OCI-LY7 (cell line): Measurements from ENCODE around the gene CAT. TPM values are rescaled to one million over a fixed set of nuclear protein-coding genes. Genes with fewer than 3 reads are reported as not detected.

Experiments
- BruUV-seq: library from RNA; stranded (reverse); fragments of 400-500 nt; replicated peaks from 2 replicates; lab custom pipeline; 2021; lab: Mats Ljungman, UMichigan
- CTCF ChIA-PET: fragments of 300-600 bp; sonication (Branson Sonifier 250); formaldehyde crosslinking; loops from one replicate; lab custom pipeline; 2022; ENCODE audit warnings: antibody characterized with exemption; ENCODE audit not compliant: unreplicated experiment; lab: Charles Lee
- POLR2A ChIA-PET: fragments of 300-600 bp; sonication (Branson Sonifier 250); formaldehyde crosslinking; loops from one replicate; lab custom pipeline; 2022; ENCODE audit warnings: antibody characterized with exemption; lab: Charles Lee
- DNase-seq: peaks from one replicate; pipeline ENCODE4 v3.0.0-alpha.2; 2015; ENCODE audit warnings: low spot score
- H2AFZ ChIP-seq: fragments of 200-600 bp; sonication (generic), shearing (Covaris generic); 2 replicates; pipeline ENCODE4 v1.6.1; 2014; ENCODE audit warnings: mild to moderate bottlenecking, antibody characterized with exemption, low read length, moderate library complexity
- H3K27ac ChIP-seq: fragments of 200-600 bp; sonication (generic); 2 replicates; pipeline ENCODE4 v1.5.1; 2014; ENCODE audit warnings: mixed run types, low read depth, mild to moderate bottlenecking, moderate library complexity, low read length, inconsistent platforms; ENCODE audit not compliant: poor library complexity, severe bottlenecking
- H3K36me3 ChIP-seq: fragments of 200-600 bp; sonication (generic); 2 replicates; pipeline ENCODE4 v1.6.1; 2014; ENCODE audit warnings: mild to moderate bottlenecking, antibody characterized with exemption, low read length, moderate library complexity, mixed read lengths; ENCODE audit not compliant: insufficient read depth
- H3K4me1 ChIP-seq: fragments of 200-600 bp; sonication (generic); 2 replicates; pipeline ENCODE4 v1.5.1; 2014; ENCODE audit warnings: mild to moderate bottlenecking, low read length; ENCODE audit not compliant: insufficient read depth, poor library complexity, severe bottlenecking
- H3K4me2 ChIP-seq: fragments of 200-600 bp; sonication (generic); 2 replicates; pipeline ENCODE4 v1.6.1; 2014; ENCODE audit warnings: mild to moderate bottlenecking, low read length
- H3K4me3 ChIP-seq: fragments of 200-600 bp; sonication (generic); 2 replicates; pipeline ENCODE4 v1.5.1; 2014; ENCODE audit warnings: mild to moderate bottlenecking, low read depth, low read length; ENCODE audit not compliant: poor library complexity, severe bottlenecking
- H3K79me2 ChIP-seq: fragments of 200-600 bp; sonication (generic); 2 replicates; pipeline ENCODE4 v1.6.1; 2016; ENCODE audit warnings: low read depth, mild to moderate bottlenecking, low read length, moderate library complexity, mixed read lengths; ENCODE audit not compliant: insufficient read depth
- H3K9me2 ChIP-seq: fragments of 200-600 bp; sonication (generic); 2 replicates; pipeline ENCODE4 v1.6.1; 2016; ENCODE audit warnings: mild to moderate bottlenecking, low read length, mixed read lengths; ENCODE audit not compliant: insufficient read depth
- H3K9me3 ChIP-seq: fragments of 200-600 bp; sonication (generic); 2 replicates; pipeline ENCODE4 v1.6.1; 2014; ENCODE audit warnings: mild to moderate bottlenecking, mixed run types, low read length, mixed read lengths
- H4K20me1 ChIP-seq: fragments of 200-600 bp; sonication (generic); 2 replicates; pipeline ENCODE4 v1.6.1; 2014; ENCODE audit warnings: mild to moderate bottlenecking, antibody characterized with exemption, low read length, moderate library complexity, mixed read lengths; ENCODE audit not compliant: insufficient read depth
- EZH2phosphoT487 ChIP-seq: fragments of 200-600 bp; sonication (generic); IDR thresholded peaks from 2 replicates; pipeline ENCODE4 v1.6.1; 2018; ENCODE audit warnings: low read depth, borderline replicate concordance, mild to moderate bottlenecking, mixed run types, antibody characterized with exemption, low read length, moderate library complexity, mixed read lengths
- intact Hi-C: fragments of 100-400 bp; cut with micrococcal nuclease; formaldehyde crosslinking; loops from one replicate; pipeline ENCODE4 v1.10.0; 2022; ENCODE audit not compliant: unreplicated experiment
- total RNA-seq, 2 experiments: library from RNA; depleted of rRNA in 1 of 2; stranded (reverse); fragments of >200 nt in 1 of 2; shearing (Covaris generic) in 1 of 2; gene quantifications; 2 replicates each; pipeline ENCODE4 v1.2.3, GENCODE V29; 2014 to 2022
- TF ChIP-seq, protein P1 (sequence below): fragments of 200-600 bp; sonication (generic); conservative IDR thresholded peaks from 2 replicates; pipeline ENCODE4 v1.5.1; 2014; ENCODE audit warnings: mild to moderate bottlenecking, antibody characterized with exemption, low read length, moderate library complexity, mixed read lengths

CAT gene
- total RNA-seq, 2 experiments from 2014 or later: 46.6 to 47.8 TPM

GRCh38 chr11:34495724-34496377 is 57.1 kb downstream of the CAT start:
- no peak for TF ChIP-seq EZH2phosphoT487
- TF ChIP-seq, protein P1, sequence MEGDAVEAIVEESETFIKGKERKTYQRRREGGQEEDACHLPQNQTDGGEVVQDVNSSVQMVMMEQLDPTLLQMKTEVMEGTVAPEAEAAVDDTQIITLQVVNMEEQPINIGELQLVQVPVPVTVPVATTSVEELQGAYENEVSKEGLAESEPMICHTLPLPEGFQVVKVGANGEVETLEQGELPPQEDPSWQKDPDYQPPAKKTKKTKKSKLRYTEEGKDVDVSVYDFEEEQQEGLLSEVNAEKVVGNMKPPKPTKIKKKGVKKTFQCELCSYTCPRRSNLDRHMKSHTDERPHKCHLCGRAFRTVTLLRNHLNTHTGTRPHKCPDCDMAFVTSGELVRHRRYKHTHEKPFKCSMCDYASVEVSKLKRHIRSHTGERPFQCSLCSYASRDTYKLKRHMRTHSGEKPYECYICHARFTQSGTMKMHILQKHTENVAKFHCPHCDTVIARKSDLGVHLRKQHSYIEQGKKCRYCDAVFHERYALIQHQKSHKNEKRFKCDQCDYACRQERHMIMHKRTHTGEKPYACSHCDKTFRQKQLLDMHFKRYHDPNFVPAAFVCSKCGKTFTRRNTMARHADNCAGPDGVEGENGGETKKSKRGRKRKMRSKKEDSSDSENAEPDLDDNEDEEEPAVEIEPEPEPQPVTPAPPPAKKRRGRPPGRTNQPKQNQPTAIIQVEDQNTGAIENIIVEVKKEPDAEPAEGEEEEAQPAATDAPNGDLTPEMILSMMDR: no peak
- H3K79me2 ChIP-seq: no peaks in the 10 kb centered on the region
- H3K4me1 ChIP-seq: no peaks in the 10 kb centered on the region
- ChIA-PET CTCF (no interaction called here), POLR2A (interaction anchor here (0.6 kb wide), 1 partner anchor 28 kb away, joined by 3 read pairs; no protein-coding TSS in a partner anchor)
- H3K4me3 ChIP-seq: no peak overlapping the region
- DNase-seq: no peak
- H3K9me2 ChIP-seq: no peaks in the 10 kb centered on the region
- H3K4me2 ChIP-seq: no peak overlapping the region
- H4K20me1 ChIP-seq: no peaks in the 10 kb centered on the region
- intact Hi-C loops: no loop called here
- H3K9me3 ChIP-seq: no peaks in the 10 kb centered on the region
- H3K27ac ChIP-seq: no peak overlapping the region
- H3K36me3 ChIP-seq: no peaks in the 10 kb centered on the region
- no peak overlapping the region for H2AFZ ChIP-seq
- no TSS peak for BruUV-seq

DNA sequence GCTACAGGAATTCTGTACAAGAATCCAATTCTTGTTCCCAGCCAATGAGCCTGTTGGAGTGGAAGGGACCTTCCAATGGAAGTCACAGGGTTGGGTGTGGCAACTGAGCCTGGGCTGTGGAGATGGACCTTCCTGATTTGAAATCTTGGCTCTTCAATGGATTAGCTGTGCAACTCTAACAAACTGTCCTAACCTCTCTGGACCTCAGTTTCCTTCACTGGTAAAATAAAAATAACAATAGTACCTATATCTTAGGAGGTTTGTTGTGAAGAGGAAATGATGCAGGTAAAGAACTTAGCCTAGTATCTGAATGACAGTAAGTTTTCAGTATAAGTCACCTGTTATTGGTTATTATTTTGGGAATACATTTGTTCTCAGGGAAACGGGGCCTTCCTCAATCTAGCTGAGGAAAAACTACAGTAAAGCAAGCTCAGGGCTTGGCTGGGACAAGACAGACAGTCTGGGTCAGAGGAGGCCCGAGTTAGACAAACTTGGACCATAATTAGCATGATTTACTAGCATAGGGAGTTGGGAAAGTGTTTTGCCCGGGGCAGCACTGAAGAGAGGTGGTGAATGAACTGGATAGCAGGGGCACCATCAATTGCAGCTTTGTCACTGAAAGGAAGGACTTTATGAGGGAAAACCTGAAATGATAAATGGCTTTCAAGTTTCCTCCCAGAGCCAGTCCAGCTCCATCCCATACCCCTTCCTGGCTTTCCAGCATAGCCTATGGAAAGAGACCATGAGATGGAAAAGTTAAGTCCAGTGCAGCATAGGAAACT is 61.2 kb downstream of the CAT start:
- no peak overlapping the region for H3K27ac ChIP-seq
- no peak overlapping the region for H3K4me2 ChIP-seq
- BruUV-seq: no TSS peak
- H3K79me2 ChIP-seq: no peaks in the 10 kb centered on the region
- ChIA-PET CTCF (no interaction called here), POLR2A (no interaction called here)
- no peak overlapping the region for H3K4me3 ChIP-seq
- H3K36me3 ChIP-seq: no peaks in the 10 kb centered on the region
- no peak overlapping the region for H2AFZ ChIP-seq
- H3K4me1 ChIP-seq: no peaks in the 10 kb centered on the region
- H4K20me1 ChIP-seq: no peaks in the 10 kb centered on the region
- no peaks in the 10 kb centered on the region for H3K9me2 ChIP-seq
- no peaks in the 10 kb centered on the region for H3K9me3 ChIP-seq
- TF ChIP-seq, protein P1: no peak
- TF ChIP-seq EZH2phosphoT487: no peak
- DNase-seq: no peak
- intact Hi-C loops: no loop called here

- POLR2A ChIA-PET: no interaction called here
- no peaks in the 10 kb centered on the region for H3K9me3 ChIP-seq
- H3K27ac ChIP-seq: no peak overlapping the region
- TF ChIP-seq, protein P1: no peak
- TF ChIP-seq EZH2phosphoT487: no peak
- no TSS peak for BruUV-seq
- H4K20me1 ChIP-seq: no peaks in the 10 kb centered on the region
- no peaks in the 10 kb centered on the region for H3K9me2 ChIP-seq
- no peaks in the 10 kb centered on the region for H3K36me3 ChIP-seq
- no peak overlapping the region for H2AFZ ChIP-seq
- intact Hi-C loops: no loop called here
- H3K79me2 ChIP-seq: no peaks in the 10 kb centered on the region
- CTCF ChIA-PET: no interaction called here
- H3K4me2 ChIP-seq: no peak overlapping the region
- no peak overlapping the region for H3K4me3 ChIP-seq
- no peaks in the 10 kb centered on the region for H3K4me1 ChIP-seq
- DNase-seq: no peak
These were observed 62.8 kb downstream of the CAT start for GRCh38 chr11:34501500-34501899.
